Ecto neural progenitor cell (in vitro differentiated cells): ENCODE data around the gene KCNS3.

ENCODE experiments used
- DNase-seq: peaks from one replicate; pipeline ENCODE4 v3.0.0-alpha.2; 2018; ENCODE audit warnings: low spot score

The KCNS3 gene

GRCh38 chr2:17877811-17878280 is 621 bp upstream of the KCNS3 start:
- DNase-seq: peak; percentile 58

GRCh38 chr2:17879137-17879912 is 858 bp downstream of the KCNS3 start:
- DNase-seq: peak; percentile 87

- DNase-seq: no peak
Observed at GRCh38 chr2:17879913-17880274, 1.4 kb downstream of the KCNS3 start.

GRCh38 chr2:17892770-17893534 is 14.5 kb downstream of the KCNS3 start:
- DNase-seq: no peak

- DNase-seq: no peak
Observed at GRCh38 chr2:17894005-17894404, 15.5 kb downstream of the KCNS3 start.

GRCh38 chr2:17894556-17894955 is 16.1 kb downstream of the KCNS3 start:
- no peak for DNase-seq

- DNase-seq: no peak
Observed at GRCh38 chr2:17899871-17900270, 21.4 kb downstream of the KCNS3 start.

- no peak for DNase-seq
Observed at GRCh38 chr2:17901246-17901645, 22.8 kb downstream of the KCNS3 start.

- DNase-seq: no peak
Observed at GRCh38 chr2:17910980-17911379, 32.5 kb downstream of the KCNS3 start.

GRCh38 chr2:17911491-17912260 is 33.2 kb downstream of the KCNS3 start:
- DNase-seq: no peak

GRCh38 chr2:17912266-17912691 is 33.8 kb downstream of the KCNS3 start:
- no peak for DNase-seq

- DNase-seq: no peak
Observed at GRCh38 chr2:17915099-17915498, 36.6 kb downstream of the KCNS3 start.

- DNase-seq: no peak
Observed at GRCh38 chr2:17915811-17916518, 37.5 kb downstream of the KCNS3 start.

- no peak for DNase-seq
Observed at GRCh38 chr2:17916584-17916983, 38.1 kb downstream of the KCNS3 start.

- DNase-seq: no peak
Observed at GRCh38 chr2:17918789-17919188, 40.3 kb downstream of the KCNS3 start.

GRCh38 chr2:17930773-17931172 is 52.3 kb downstream of the KCNS3 start:
- no peak for DNase-seq

GRCh38 chr2:17933256-17933655 is 54.8 kb downstream of the KCNS3 start:
- no peak for DNase-seq

- no peak for DNase-seq
Observed at GRCh38 chr2:17934721-17935120, 56.3 kb downstream of the KCNS3 start.

GRCh38 chr2:17935242-17935885 is 56.9 kb downstream of the KCNS3 start:
- DNase-seq: no peak

- DNase-seq: no peak
Observed at GRCh38 chr2:17936599-17936998, 58.1 kb downstream of the KCNS3 start.

GRCh38 chr2:17940091-17940630 is 61.7 kb downstream of the KCNS3 start:
- DNase-seq: no peak
